ENCODE data around the gene DOCK10. TPM values are rescaled to one million over a fixed set of nuclear protein-coding genes. Genes with fewer than 3 reads are reported as not detected.

Gene DOCK10
- total RNA-seq, 5 donors from 2014 or later (not counting 1 experiment from before 2014, with no cell fraction given): 206 to 266 (median 235) TPM

DNA sequence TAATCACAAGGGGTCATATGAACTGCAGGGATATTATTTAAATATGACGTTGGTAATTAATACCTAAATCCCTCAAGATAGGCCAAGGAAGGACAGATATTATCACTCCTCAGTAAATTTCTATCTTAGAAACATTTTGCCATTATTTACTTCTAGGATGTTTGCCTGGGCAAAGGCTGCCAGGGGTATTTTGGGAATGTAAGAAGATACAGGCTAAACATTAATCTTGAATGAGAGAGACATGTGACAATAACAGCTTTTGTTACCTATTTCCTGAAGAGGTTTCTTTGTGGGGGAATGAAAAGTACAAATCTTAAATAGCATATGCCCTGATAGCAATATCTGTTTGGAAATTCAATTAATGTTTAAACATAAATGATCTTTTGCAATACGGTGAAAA is 325.3 kb downstream of the DOCK10 start:
- peaks cover 12 to 13% of the 10 kb centered on the region in 2 donors for H3K27me3 Mint-ChIP-seq
- H3K4me3 Mint-ChIP-seq: no peak overlapping the region
- no peaks in the 10 kb centered on the region for H3K36me3 ChIP-seq (ENCODE audit: control insufficient read depth in 2 of 2, extremely low read depth in 1 of 2, insufficient read depth in 1 of 2, low read length in 1 of 2)
- H3K4me3 ChIP-seq (ENCODE audit: control insufficient read depth in 1 of 2, extremely low read depth in 1 of 2, low read length in 1 of 2): no peak overlapping the region
- H3K36me3 Mint-ChIP-seq: no peaks in the 10 kb centered on the region
- H3K27ac ChIP-seq (ENCODE audit: low read length): no peak overlapping the region
- H3K27ac Mint-ChIP-seq: no peak overlapping the region
- H3K9me3 Mint-ChIP-seq: peaks cover 4 to 10% (median 5%) of the 10 kb centered on the region in 3 donors
- ATAC-seq (replicated peaks in 1 of 4) (no peak), DNase-seq (no peak)
- H3K27me3 ChIP-seq (replicated peaks in 1 of 2; ENCODE audit: control insufficient read depth in 2 of 2, extremely low read depth in 1 of 2, insufficient read depth in 2 of 2, low read length in 1 of 2): peaks cover 0 to 4% of the 10 kb centered on the region in 2 experiments
- no peaks in the 10 kb centered on the region for H3K4me1 Mint-ChIP-seq
- no CpG with 5 or more reads among the region's 2 CpGs for WGBS (ENCODE audit: insufficient coverage)
- CTCF ChIA-PET: no interaction called here
- no peaks in the 10 kb centered on the region for H3K4me1 ChIP-seq (ENCODE audit: control insufficient read depth in 1 of 2, extremely low read depth in 1 of 2, insufficient read depth in 2 of 2, low read length in 2 of 2)
- POLR2A ChIA-PET: no interaction called here
- H3K9me3 ChIP-seq: no peaks in the 10 kb centered on the region

GRCh38 chr2:224716201-224716600 is 326.1 kb downstream of the DOCK10 start, which contains the start of gene CCDC195:
TSS of gene CCDC195 (minus strand) at chr2:224716365. CDS start at chr2:224716365, 0 bp downstream.
- CTCF ChIA-PET: no interaction called here
- Mint-ChIP-seq H3K36me3 (no peaks in the 10 kb centered on the region), H3K4me3 (no peak within 1 kb of the TSS), H3K27ac (no peak within 1 kb of the TSS), H3K4me1 (no peaks in the 10 kb centered on the region), H3K9me3 (peaks cover 4 to 10% (median 5%) of the 10 kb centered on the region in 3 donors), H3K27me3 (peaks cover 16% of the 10 kb centered on the region in 2 donors)
- Histone ChIP-seq H3K27me3 (replicated peaks in 1 of 2; ENCODE audit: control insufficient read depth in 2 of 2, extremely low read depth in 1 of 2, insufficient read depth in 2 of 2, low read length in 1 of 2) (peaks cover 0 to 4% of the 10 kb centered on the region in 2 experiments), H3K4me1 (ENCODE audit: control insufficient read depth in 1 of 2, extremely low read depth in 1 of 2, insufficient read depth in 2 of 2, low read length in 2 of 2) (no peaks in the 10 kb centered on the region), H3K36me3 (ENCODE audit: control insufficient read depth in 2 of 2, extremely low read depth in 1 of 2, insufficient read depth in 1 of 2, low read length in 1 of 2) (no peaks in the 10 kb centered on the region), H3K9me3 (no peaks in the 10 kb centered on the region), H3K27ac (ENCODE audit: low read length) (no peak within 1 kb of the TSS), H3K4me3 (ENCODE audit: control insufficient read depth in 1 of 2, extremely low read depth in 1 of 2, low read length in 1 of 2) (no peak within 1 kb of the TSS)
- WGBS (ENCODE audit: insufficient coverage): 100% methylated on average over 2 of the region's 5 CpGs
- POLR2A ChIA-PET: no interaction called here
- ATAC-seq (replicated peaks in 1 of 4) (no peak), DNase-seq (no peak)
